PC-3 (cell line): ENCODE results near the gene FLT3.

Experiments
- CTCF ChIP-seq: fragments of 300-600 bp; sonication (generic); conservative IDR thresholded peaks from 2 replicates; pipeline ENCODE4 v1.5.1; 2017; ENCODE audit warnings: antibody characterized with exemption, low read depth, mild to moderate bottlenecking, low read length
- EZH2 ChIP-seq: fragments of 300-600 bp; sonication (generic); IDR thresholded peaks from one replicate; pipeline ENCODE4 v1.6.1; 2017; ENCODE audit warnings: antibody characterized with exemption, mild to moderate bottlenecking, low read length; ENCODE audit not compliant: unreplicated experiment
- EZH2phosphoT487 ChIP-seq: fragments of 300-600 bp; sonication (generic); IDR thresholded peaks from 2 replicates; pipeline ENCODE4 v1.6.1; 2018; ENCODE audit warnings: mild to moderate bottlenecking, antibody characterized with exemption, low read length, borderline replicate concordance

GRCh38 chr13:28047757-28048388 lies 52.5 kb downstream of the FLT3 start:
- TF ChIP-seq CTCF (no peak), EZH2phosphoT487 (no peak), EZH2 (no peak)
